IMR-90 (cell line): Measurements from ENCODE around the gene TCN1. TPM values are rescaled to one million over a fixed set of nuclear protein-coding genes. Genes with fewer than 3 reads are reported as not detected.

Experiments
- ATAC-seq: fragments of 200-7000 bp; cut with Tn5 transposase; 2 replicates; pipeline ENCODE4 v1.9.1; 2020; ENCODE audit warnings: low read depth, mild to moderate bottlenecking, moderate library complexity
- BruUV-seq: library from RNA; stranded (reverse); fragments of 400-500 nt; replicated peaks from 2 replicates; lab custom pipeline; 2021; lab: Mats Ljungman, UMichigan
- CTCF ChIA-PET: fragments of 300-600 bp; formaldehyde crosslinking; extraction: SDS; loops from one replicate; lab custom pipeline; 2021; ENCODE audit warnings: antibody characterized with exemption; lab: Yijun Ruan, JAX
- POLR2A ChIA-PET: fragments of 300-600 bp; sonication (Branson Sonifier 250); formaldehyde crosslinking; loops from one replicate; lab custom pipeline; 2022; ENCODE audit warnings: antibody characterized with exemption; ENCODE audit not compliant: unreplicated experiment; lab: Charles Lee
- DNase-seq: peaks from one replicate; pipeline ENCODE4 v3.0.0; 2013
- H2AFZ ChIP-seq: replicated peaks from 2 replicates; pipeline ENCODE3; 2013; ENCODE audit warnings: low read length, mild to moderate bottlenecking; ENCODE audit not compliant: poor library complexity
- H2AK5ac ChIP-seq: 2 replicates; pipeline ENCODE4 v1.6.1; 2013; ENCODE audit warnings: low read depth, low read length, inconsistent platforms
- H2AK9ac ChIP-seq: replicated peaks from 2 replicates; pipeline ENCODE3; 2013; ENCODE audit warnings: mild to moderate bottlenecking, low read depth, low read length, moderate library complexity; ENCODE audit not compliant: poor library complexity
- H2BK120ac ChIP-seq: 2 replicates; pipeline ENCODE4 v1.6.1; 2013; ENCODE audit warnings: low read depth, low read length, inconsistent platforms
- H2BK15ac ChIP-seq: 3 replicates; pipeline ENCODE4 v1.6.1; 2013; ENCODE audit warnings: low read depth, low read length, inconsistent platforms
- H2BK20ac ChIP-seq: 2 replicates; pipeline ENCODE4 v1.6.1; 2013; ENCODE audit warnings: low read depth, mild to moderate bottlenecking, inconsistent platforms, low read length, moderate library complexity
- H2BK5ac ChIP-seq: 2 replicates; pipeline ENCODE4 v1.6.1; 2013; ENCODE audit warnings: mild to moderate bottlenecking, low read depth, low read length, inconsistent platforms; ENCODE audit not compliant: poor library complexity, severe bottlenecking
- H3K14ac ChIP-seq: replicated peaks from 2 replicates; pipeline ENCODE4 v1.6.1; 2013; ENCODE audit warnings: low read depth, low read length, inconsistent platforms
- H3K18ac ChIP-seq: 2 replicates; pipeline ENCODE4 v1.6.1; 2013; ENCODE audit warnings: low read depth, low read length, control low read depth
- H3K23ac ChIP-seq: 2 replicates; pipeline ENCODE4 v1.6.1; 2013; ENCODE audit warnings: low read depth, low read length, inconsistent platforms
- H3K27ac ChIP-seq: 2 replicates; pipeline ENCODE4 v1.5.1; 2013; ENCODE audit warnings: mild to moderate bottlenecking, control low read depth, low read length; ENCODE audit not compliant: insufficient read depth
- H3K27me3 ChIP-seq: 2 replicates; pipeline ENCODE4 v1.6.1; 2013; ENCODE audit warnings: low read length; ENCODE audit not compliant: control insufficient read depth, insufficient read depth
- H3K36me3 ChIP-seq: 2 replicates; pipeline ENCODE4 v1.6.1; 2013; ENCODE audit warnings: low read length, mixed read lengths; ENCODE audit not compliant: control insufficient read depth, insufficient read depth
- H3K4ac ChIP-seq: 2 replicates; pipeline ENCODE4 v1.6.1; 2013; ENCODE audit warnings: low read depth, low read length, inconsistent platforms
- H3K4me1 ChIP-seq: 2 replicates; pipeline ENCODE4 v1.6.1; 2013; ENCODE audit warnings: low read length, mixed read lengths; ENCODE audit not compliant: control insufficient read depth, insufficient read depth
- H3K4me2 ChIP-seq: 2 replicates; pipeline ENCODE4 v1.6.1; 2013; ENCODE audit warnings: low read depth, mild to moderate bottlenecking, control low read depth, low read length, moderate library complexity
- H3K4me3 ChIP-seq: 2 replicates; pipeline ENCODE4 v1.5.1; 2013; ENCODE audit warnings: low read depth, mild to moderate bottlenecking, control low read depth, low read length, moderate library complexity; ENCODE audit not compliant: insufficient read depth
- H3K56ac ChIP-seq: 2 replicates; pipeline ENCODE4 v1.6.1; 2013; ENCODE audit warnings: low read length, inconsistent platforms; ENCODE audit not compliant: insufficient read depth; ENCODE audit errors: extremely low read depth
- H3K79me1 ChIP-seq, 2 experiments: 2 replicates each; pipeline ENCODE4 v1.6.1; 2013; ENCODE audit warnings: low read length in 2 of 2, inconsistent platforms in 1 of 2, low read depth in 1 of 2
- H3K9ac ChIP-seq: 2 replicates; pipeline ENCODE4 v1.6.1; 2013; ENCODE audit warnings: low read depth, low read length, control low read depth
- H3K9me1 ChIP-seq: 2 replicates; pipeline ENCODE4 v1.6.1; 2013; ENCODE audit warnings: low read length, inconsistent platforms; ENCODE audit not compliant: insufficient read depth
- H3K9me3 ChIP-seq: 2 replicates; pipeline ENCODE4 v1.6.1; 2013; ENCODE audit warnings: low read length; ENCODE audit not compliant: control insufficient read depth, insufficient read depth
- H4K20me1 ChIP-seq: 2 replicates; pipeline ENCODE4 v1.6.1; 2013; ENCODE audit warnings: low read length, inconsistent platforms; ENCODE audit not compliant: insufficient read depth
- H4K5ac ChIP-seq: 2 replicates; pipeline ENCODE4 v1.6.1; 2013; ENCODE audit warnings: mild to moderate bottlenecking, low read depth, low read length, control low read depth
- H4K8ac ChIP-seq, 2 experiments: 2 replicates each; pipeline ENCODE4 v1.6.1; 2013; ENCODE audit warnings: low read depth in 2 of 2, low read length in 2 of 2, control low read depth in 1 of 2, inconsistent platforms in 1 of 2
- H4K91ac ChIP-seq: 2 replicates; pipeline ENCODE4 v1.6.1; 2013; ENCODE audit warnings: low read depth, low read length, inconsistent platforms; ENCODE audit not compliant: insufficient read depth
- CHD1 ChIP-seq: IDR thresholded peaks from 2 replicates; pipeline ENCODE4 v1.6.1; 2012; ENCODE audit warnings: low read depth, low read length, improper control_type of control experiment
- CTCF ChIP-seq: conservative IDR thresholded peaks from 2 replicates; pipeline ENCODE4 v1.5.1; 2012; ENCODE audit warnings: mild to moderate bottlenecking, low read depth, low read length, improper control_type of control experiment
- MAFK ChIP-seq: IDR thresholded peaks from 2 replicates; pipeline ENCODE4 v1.6.1; 2012; ENCODE audit warnings: low read depth, low read length, improper control_type of control experiment
- NFE2L2 ChIP-seq: fragments of 150-350 bp; IDR thresholded peaks from 2 replicates; pipeline ENCODE4 v1.6.1; 2016; ENCODE audit warnings: low read depth, mild to moderate bottlenecking, low read length
- SMC3 ChIP-seq: fragments of 150-350 bp; IDR thresholded peaks from 2 replicates; pipeline ENCODE4 v1.6.1; 2016; ENCODE audit warnings: low read depth, mild to moderate bottlenecking, antibody characterized with exemption, low read length, moderate library complexity
- WGBS, 2 experiments: methylation state at CpG; one replicate each; pipeline versions ENCODE4 v1.1.5 to v1.1.7; 2013; ENCODE audit warnings: missing lambda C conversion rate in 2 of 2; ENCODE audit not compliant: insufficient read length in 1 of 2; ENCODE audit errors: extremely low coverage in 2 of 2; 5-methylcytosine and 5-hydroxymethylcytosine counted together
- dilution Hi-C: fragments of 300-500 bp; cut with HindIII; formaldehyde crosslinking; loops from one replicate; pipeline ENCODE4 v1.14.3; 2018; ENCODE audit warnings: low sequenced_read_pairs; ENCODE audit not compliant: unreplicated experiment
- in situ Hi-C: fragments of 300-500 bp; cut with MboI; formaldehyde crosslinking; loops from 3 replicates; pipeline ENCODE4 v1.14.3; 2019; ENCODE audit warnings: low sequenced_read_pairs, inconsistent platforms, mixed read lengths
- intact Hi-C: fragments of 100-400 bp; cut with micrococcal nuclease; formaldehyde crosslinking; loops from 2 replicates; pipeline ENCODE4 v1.10.0; 2022
- polyA plus RNA-seq, 3 experiments: library from polyadenylated mRNA; depleted of rRNA; stranded (reverse); fragments of >200 nt; gene quantifications; 2 replicates each; pipeline ENCODE4 v1.2.3, GENCODE V29; 2012; ENCODE audit warnings: low replicate concordance in 1 of 3
- total RNA-seq: library from RNA; depleted of rRNA; stranded (reverse); fragments of >200 nt; gene quantifications from 2 replicates; pipeline ENCODE4 v1.2.3, GENCODE V29; 2012

TCN1 gene
- total and polyA plus RNA-seq, 2 of the 4 experiments (the other 2 are of a cell fraction): not detected

DNA sequence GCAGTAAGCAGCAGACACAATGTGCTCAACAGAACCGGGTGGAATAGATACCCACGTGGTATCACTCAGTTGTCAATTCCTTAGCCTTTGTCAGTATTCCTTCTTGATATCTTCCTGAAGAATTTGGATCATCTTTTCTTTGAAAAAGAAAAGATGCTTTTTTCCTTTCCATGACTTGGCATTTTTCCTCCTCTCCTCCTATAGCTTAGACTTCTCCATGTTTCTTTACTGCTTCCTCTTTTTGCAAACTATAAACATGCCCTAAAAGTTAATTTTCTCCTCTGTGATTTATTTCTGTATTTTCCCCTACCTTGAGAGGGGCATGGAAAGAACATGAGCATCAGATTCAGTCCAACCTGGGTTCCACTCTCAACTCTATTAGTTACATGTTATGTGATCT, 32.7 kb downstream of the TCN1 start:
- Histone ChIP-seq H3K9ac (no peak overlapping the region), H2AFZ (no peak overlapping the region), H3K23ac (no peak overlapping the region), H3K27me3 (no peaks in the 10 kb centered on the region), H2BK20ac (no peak overlapping the region), H2AK9ac (no peak overlapping the region), H2AK5ac (no peak overlapping the region), H3K14ac (no peak overlapping the region), H3K4me3 (no peak overlapping the region), H3K4ac (no peak overlapping the region), H3K79me1 (no peaks in the 10 kb centered on the region), H3K9me1 (no peaks in the 10 kb centered on the region), H4K5ac (no peak overlapping the region), H4K91ac (no peak overlapping the region), H3K36me3 (no peaks in the 10 kb centered on the region), H3K18ac (no peak overlapping the region), H4K8ac (no peak overlapping the region), H3K27ac (no peak overlapping the region), H2BK5ac (no peak overlapping the region), H3K4me1 (no peaks in the 10 kb centered on the region), H2BK120ac (no peak overlapping the region), H3K4me2 (no peak overlapping the region), H3K9me3 (no peaks in the 10 kb centered on the region), H4K20me1 (no peaks in the 10 kb centered on the region), H3K56ac (no peak overlapping the region), H2BK15ac (no peak overlapping the region)
- no peak for ATAC-seq
- POLR2A ChIA-PET: no interaction called here
- no peak for DNase-seq
- in situ Hi-C loops (loop anchor here (25.0 kb wide), 1 partner anchor 354 kb away; the partner anchor contains the start of gene MS4A6A), dilution Hi-C loops (no loop called here), intact Hi-C loops (no loop called here)
- no peak for TF ChIP-seq CTCF
- no peak for TF ChIP-seq CHD1
- TF ChIP-seq SMC3: no peak
- TF ChIP-seq NFE2L2: peak; percentile 48; the same call in 1 of the 2 replicates
- no peak for TF ChIP-seq MAFK
- CTCF ChIA-PET: no interaction called here
- 80% methylated on average over 1 of the region's 2 CpGs; no CpG with 5 or more reads in 1 of the 2 experiments for WGBS, 2 experiments
- no TSS peak for BruUV-seq
